SJCRH30 (cell line): Measurements from ENCODE around the gene C20orf96. TPM values are rescaled to one million over a fixed set of nuclear protein-coding genes. Genes with fewer than 3 reads are reported as not detected.

Experiments
- DNase-seq, 2 experiments: peaks; one replicate each; pipeline ENCODE4 v3.0.0-alpha.2; 2015 to 2020
- H3K27ac ChIP-seq: fragments of 250-450 bp; sonication (Bioruptor Pico); 2 replicates; pipeline ENCODE4 v1.5.1; 2020; ENCODE audit warnings: mild to moderate bottlenecking, moderate library complexity
- H3K27me3 ChIP-seq: fragments of 250-450 bp; sonication (Bioruptor Pico); 2 replicates; pipeline ENCODE4 v1.5.1; 2020; ENCODE audit warnings: mild to moderate bottlenecking, moderate library complexity
- H3K36me3 ChIP-seq: fragments of 250-450 bp; sonication (Bioruptor Pico); 2 replicates; pipeline ENCODE4 v1.5.1; 2020; ENCODE audit warnings: mild to moderate bottlenecking, moderate library complexity
- H3K4me1 ChIP-seq: fragments of 250-450 bp; sonication (Bioruptor Pico); 2 replicates; pipeline ENCODE4 v1.5.1; 2020; ENCODE audit warnings: mild to moderate bottlenecking, moderate library complexity
- H3K4me3 ChIP-seq: fragments of 250-450 bp; sonication (Bioruptor Pico); 2 replicates; pipeline ENCODE4 v1.5.1; 2020; ENCODE audit warnings: mild to moderate bottlenecking, moderate library complexity
- H3K9me3 ChIP-seq: fragments of 250-450 bp; sonication (Bioruptor Pico); replicated peaks from 2 replicates; pipeline ENCODE4 v1.5.1; 2020; ENCODE audit warnings: mild to moderate bottlenecking, moderate library complexity
- total RNA-seq: library from RNA; depleted of rRNA; stranded (reverse); fragments of >200 nt; shearing (Covaris generic); gene quantifications from 2 replicates; pipeline ENCODE4 v1.2.3, GENCODE V29; 2014

C20orf96 gene
- total RNA-seq, 1 experiment from 2014 or later: 2.3 TPM

- Histone ChIP-seq H3K4me3 (no peak overlapping the region), H3K27me3 (no peaks in the 10 kb centered on the region), H3K36me3 (peaks cover 15% of the 10 kb centered on the region; the same call in 1 of the 2 replicates), H3K4me1 (no peaks in the 10 kb centered on the region), H3K27ac (no peak overlapping the region), H3K9me3 (no peaks in the 10 kb centered on the region)
- DNase-seq: no peak
Observed at GRCh38 chr20:300345-300990, 9.9 kb upstream of the C20orf96 start.

DNA sequence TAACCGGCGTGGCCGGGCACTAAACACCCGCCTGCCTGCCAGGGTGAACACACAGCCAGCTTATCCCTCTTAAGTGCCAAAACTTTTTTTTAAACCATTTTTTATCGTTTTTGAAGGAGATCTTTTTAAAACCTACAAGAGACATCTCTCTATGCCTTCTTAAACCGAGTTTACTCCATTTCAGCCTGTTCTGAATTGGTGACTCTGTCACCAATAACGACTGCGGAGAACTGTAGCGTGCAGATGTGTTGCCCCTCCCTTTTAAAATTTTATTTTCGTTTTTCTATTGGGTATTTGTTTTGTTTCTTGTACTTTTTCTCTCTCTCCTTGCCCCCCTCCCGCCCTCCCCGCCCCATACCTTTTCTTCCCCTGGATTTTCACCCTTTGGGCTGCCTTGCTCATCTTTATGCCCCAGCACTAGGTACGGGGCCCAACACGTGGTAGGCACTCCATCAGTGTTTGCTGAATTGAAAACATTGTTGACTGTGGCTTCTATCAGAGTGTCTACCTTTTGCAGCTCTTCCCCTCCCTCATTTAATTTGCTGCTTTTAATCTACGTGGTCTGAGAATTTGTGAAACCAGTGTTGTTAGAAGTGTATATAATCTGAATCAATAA lies 8.3 kb upstream of the C20orf96 start:
- Histone ChIP-seq H3K36me3 (peaks cover 15% of the 10 kb centered on the region; the same call in 1 of the 2 replicates), H3K4me3 (peak overlapping the region; percentile 81), H3K4me1 (no peaks in the 10 kb centered on the region), H3K27me3 (no peaks in the 10 kb centered on the region), H3K27ac (no peak overlapping the region; the same call in 1 of the 2 replicates), H3K9me3 (no peaks in the 10 kb centered on the region)
- no peak for DNase-seq

GRCh38 chr20:297925-298775 lies 7.6 kb upstream of the C20orf96 start:
- peak overlapping the region; percentile 81 for H3K4me3 ChIP-seq
- peaks cover 15% of the 10 kb centered on the region; the same call in 1 of the 2 replicates for H3K36me3 ChIP-seq
- no peaks in the 10 kb centered on the region for H3K27me3 ChIP-seq
- H3K27ac ChIP-seq: peak overlapping the region; percentile 71
- peak; percentile 58 to 63 for DNase-seq
- H3K9me3 ChIP-seq: no peaks in the 10 kb centered on the region
- no peaks in the 10 kb centered on the region for H3K4me1 ChIP-seq

GRCh38 chr20:297098-297924 lies 6.8 kb upstream of the C20orf96 start, which contains the start of gene ZCCHC3:
TSS of gene ZCCHC3 (plus strand) at chr20:297570. CDS start at chr20:297587, 17 bp downstream.
- Histone ChIP-seq H3K9me3 (no peaks in the 10 kb centered on the region), H3K27me3 (no peaks in the 10 kb centered on the region), H3K36me3 (peaks cover 15% of the 10 kb centered on the region; the same call in 1 of the 2 replicates), H3K27ac (peak within 1 kb of the TSS; percentile 71), H3K4me1 (no peaks in the 10 kb centered on the region), H3K4me3 (peak within 1 kb of the TSS; percentile 81)
- DNase-seq: peak; percentile 87 to 95

DNA sequence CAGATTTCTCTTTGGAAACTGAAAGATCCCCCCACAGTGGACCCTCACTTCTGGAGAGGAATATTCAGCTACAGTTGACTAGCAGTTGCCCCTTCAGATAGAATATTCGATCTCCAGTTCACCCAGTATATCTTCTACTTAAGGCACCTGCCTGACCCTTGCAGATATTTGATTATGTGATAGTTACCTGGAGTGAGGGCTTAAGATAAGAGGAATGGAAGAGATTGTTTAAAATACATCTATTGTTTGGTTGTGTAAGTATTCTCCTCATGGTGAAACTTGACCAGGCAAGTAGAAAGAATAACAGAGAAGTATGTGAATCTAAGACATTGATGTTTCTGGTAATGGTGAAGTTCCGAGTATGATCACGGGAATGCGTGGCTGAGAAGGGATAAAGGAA lies 5.3 kb upstream of the C20orf96 start:
- Histone ChIP-seq H3K27ac (no peak overlapping the region), H3K27me3 (no peaks in the 10 kb centered on the region), H3K4me1 (peaks cover 7% of the 10 kb centered on the region; the same call in 1 of the 2 replicates), H3K36me3 (peaks cover 15% of the 10 kb centered on the region; the same call in 1 of the 2 replicates), H3K4me3 (no peak overlapping the region), H3K9me3 (no peaks in the 10 kb centered on the region)
- DNase-seq: no peak

DNA sequence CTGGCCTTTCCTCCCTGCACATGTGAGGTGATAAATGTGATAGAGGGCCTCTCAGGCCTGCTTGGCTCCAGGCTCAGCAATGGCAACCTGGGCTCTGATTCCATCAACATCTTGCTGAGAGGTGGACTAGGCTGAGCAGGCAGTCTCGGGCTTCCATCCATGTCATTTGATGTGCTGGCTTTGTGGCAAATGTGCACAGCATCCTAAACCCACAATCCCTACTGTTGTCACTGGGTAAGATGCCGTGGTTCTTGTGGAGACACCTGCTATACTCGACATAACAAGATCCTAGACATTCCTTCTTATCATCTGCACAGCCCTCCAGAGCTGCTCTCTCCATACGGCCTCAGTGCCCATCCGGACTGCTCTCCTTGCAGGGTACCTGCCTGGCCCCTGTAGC lies 4.1 kb upstream of the C20orf96 start:
- Histone ChIP-seq H3K27me3 (no peaks in the 10 kb centered on the region), H3K36me3 (peaks cover 8% of the 10 kb centered on the region; the same call in 1 of the 2 replicates), H3K4me1 (peaks cover 7% of the 10 kb centered on the region; the same call in 1 of the 2 replicates), H3K9me3 (no peaks in the 10 kb centered on the region), H3K27ac (no peak overlapping the region), H3K4me3 (no peak overlapping the region)
- DNase-seq: no peak

DNA sequence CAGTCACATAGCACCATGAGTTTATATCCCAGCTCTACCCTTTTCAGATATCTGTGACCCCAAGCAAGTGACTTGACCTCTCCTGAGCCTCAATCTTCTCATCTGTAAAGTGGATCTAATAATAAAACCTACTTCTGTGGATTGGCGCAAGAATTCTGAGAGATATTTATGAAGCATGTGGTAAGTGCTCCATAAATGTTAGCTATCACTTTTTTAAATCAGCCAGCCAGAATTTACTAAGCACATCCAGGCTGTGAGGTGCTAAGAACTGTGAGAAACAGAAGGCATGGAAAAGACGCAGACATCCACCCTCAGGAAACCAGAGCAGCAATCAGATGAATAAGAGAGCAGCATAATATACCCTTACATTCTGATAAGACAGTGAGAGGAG lies 862 bp downstream of the C20orf96 start:
- Histone ChIP-seq H3K9me3 (no peaks in the 10 kb centered on the region), H3K27ac (no peak overlapping the region; the same call in 1 of the 2 replicates), H3K36me3 (no peaks in the 10 kb centered on the region), H3K27me3 (no peaks in the 10 kb centered on the region), H3K4me1 (peaks cover 7% of the 10 kb centered on the region; the same call in 1 of the 2 replicates), H3K4me3 (peak overlapping the region; percentile 61)
- DNase-seq: no peak

GRCh38 chr20:288956-289692 lies 1.4 kb downstream of the C20orf96 start:
- Histone ChIP-seq H3K27me3 (no peaks in the 10 kb centered on the region), H3K9me3 (no peaks in the 10 kb centered on the region), H3K4me3 (no peak overlapping the region), H3K36me3 (no peaks in the 10 kb centered on the region), H3K27ac (no peak overlapping the region), H3K4me1 (peaks cover 7% of the 10 kb centered on the region; the same call in 1 of the 2 replicates)
- DNase-seq: no peak

GRCh38 chr20:286508-286907 lies 4.0 kb downstream of the C20orf96 start:
- Histone ChIP-seq H3K4me3 (no peak overlapping the region), H3K27me3 (no peaks in the 10 kb centered on the region), H3K36me3 (no peaks in the 10 kb centered on the region), H3K27ac (no peak overlapping the region), H3K9me3 (no peaks in the 10 kb centered on the region), H3K4me1 (peaks cover 3% of the 10 kb centered on the region; the same call in 1 of the 2 replicates)
- no peak for DNase-seq

- Histone ChIP-seq H3K9me3 (no peaks in the 10 kb centered on the region), H3K4me1 (no peaks in the 10 kb centered on the region), H3K36me3 (no peaks in the 10 kb centered on the region), H3K4me3 (no peak overlapping the region), H3K27me3 (no peaks in the 10 kb centered on the region), H3K27ac (no peak overlapping the region)
- DNase-seq: no peak
Observed at GRCh38 chr20:284172-284571, 6.4 kb downstream of the C20orf96 start.

DNA sequence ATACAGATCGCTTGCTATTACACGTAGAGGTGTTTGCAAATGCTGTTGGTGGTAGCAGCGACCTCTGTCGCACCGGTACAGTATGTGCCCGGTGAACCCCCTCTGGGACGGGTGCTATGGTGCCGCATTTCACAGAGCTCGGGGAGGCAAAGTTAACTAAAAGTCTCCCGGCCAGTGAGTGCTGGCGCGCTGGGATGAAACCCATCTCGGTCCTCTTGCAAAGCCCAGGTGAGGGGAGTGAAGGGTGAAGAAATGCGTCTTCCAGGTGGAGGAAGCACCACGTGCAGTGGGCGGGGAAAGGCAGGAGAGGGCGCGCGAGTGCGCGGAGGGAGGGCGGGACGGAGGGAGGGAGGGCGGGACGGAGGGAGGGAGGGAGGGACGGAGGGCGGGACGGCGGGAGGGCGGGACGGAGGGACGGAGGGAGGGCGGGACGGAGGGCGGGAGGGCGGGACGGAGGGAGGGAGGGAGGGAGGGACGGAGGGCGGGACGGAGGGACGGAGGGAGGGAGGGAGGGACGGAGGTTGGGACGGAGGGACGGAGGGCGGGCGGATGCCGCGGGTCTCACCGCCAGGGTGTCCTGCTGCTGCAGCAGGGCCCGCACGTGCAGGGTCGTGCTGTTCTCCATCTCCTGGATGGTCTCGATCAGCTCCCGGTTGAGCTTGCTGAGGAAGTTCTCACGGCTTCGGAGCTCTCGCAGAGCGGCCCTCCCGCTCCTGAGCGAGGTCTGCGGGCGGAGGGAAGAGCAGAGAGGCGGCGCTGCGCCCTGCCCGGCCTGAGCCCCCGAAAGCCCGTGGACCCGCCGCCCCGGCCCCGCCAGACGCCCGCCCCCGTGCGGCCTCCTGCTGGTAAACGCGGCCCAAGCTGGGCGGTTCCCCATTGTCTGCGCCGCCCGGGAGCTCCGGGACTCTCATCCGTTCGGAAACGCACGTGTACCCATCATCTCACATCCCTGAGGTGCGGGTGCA lies 11.7 kb downstream of the C20orf96 start:
- H3K27me3 ChIP-seq: no peaks in the 10 kb centered on the region
- no peak for DNase-seq

GRCh38 chr20:278181-278580 lies 12.4 kb downstream of the C20orf96 start:
- Histone ChIP-seq H3K27ac (no peak overlapping the region), H3K36me3 (no peaks in the 10 kb centered on the region), H3K4me1 (no peaks in the 10 kb centered on the region), H3K4me3 (no peak overlapping the region), H3K9me3 (no peaks in the 10 kb centered on the region), H3K27me3 (no peaks in the 10 kb centered on the region)
- DNase-seq: no peak

More for the DNA sequence above, 11.7 kb downstream of the C20orf96 start:
- H3K36me3 ChIP-seq: no peaks in the 10 kb centered on the region
- no peaks in the 10 kb centered on the region for H3K4me1 ChIP-seq
- H3K4me3 ChIP-seq: no peak overlapping the region
- no peaks in the 10 kb centered on the region for H3K9me3 ChIP-seq
- H3K27ac ChIP-seq: no peak overlapping the region

DNA sequence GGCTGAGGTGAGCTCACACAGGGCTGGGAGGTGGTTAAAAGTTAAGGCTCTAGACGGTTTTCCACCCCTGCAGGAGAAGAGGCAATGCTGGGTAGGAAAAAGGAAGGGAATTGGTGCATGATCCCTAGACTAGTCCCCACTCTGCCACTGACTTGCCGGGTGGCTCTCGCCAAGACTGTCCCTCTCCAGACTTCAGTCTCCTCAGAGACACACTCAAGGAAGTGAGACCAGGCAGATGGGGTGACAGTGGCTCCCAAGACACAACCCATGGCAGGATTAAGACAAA lies 13.1 kb downstream of the C20orf96 start:
- Histone ChIP-seq H3K9me3 (no peaks in the 10 kb centered on the region), H3K4me1 (no peaks in the 10 kb centered on the region), H3K36me3 (no peaks in the 10 kb centered on the region), H3K27me3 (no peaks in the 10 kb centered on the region), H3K27ac (no peak overlapping the region), H3K4me3 (no peak overlapping the region)
- no peak for DNase-seq
